ENCODE data around the gene ATP5PB.

Gene ATP5PB

GRCh38 chr1:111499026-111499785 is 49.9 kb downstream of the ATP5PB start:
- peaks cover 3% of the 10 kb centered on the region; the same call in 1 of the 2 replicates for H3F3A ChIP-seq (ENCODE audit: insufficient read depth, low read length)
- no peak overlapping the region for H3K4me2 ChIP-seq (ENCODE audit: low read depth, low read length)
- no peaks in the 10 kb centered on the region for H3K79me2 ChIP-seq (ENCODE audit: low read length)
- no peaks in the 10 kb centered on the region for H4K20me1 ChIP-seq (ENCODE audit: insufficient read depth, low read length)
- TF ChIP-seq EZH2phosphoT487 (IDR thresholded peaks at IDR 0.05; ENCODE audit: low read length) = no peak
- no peak for TF ChIP-seq EZH2 (optimal IDR thresholded peaks at IDR 0.05; ENCODE audit: low read depth, low read length)
- no peak for TF ChIP-seq CTCF (IDR thresholded peaks at IDR 0.05; ENCODE audit: low read length)
- no peaks in the 10 kb centered on the region for H3K36me3 ChIP-seq (replicated peaks; ENCODE audit: insufficient read depth, low read length)
- no peaks in the 10 kb centered on the region for H3K9me2 ChIP-seq (replicated peaks; ENCODE audit: insufficient read depth, low read length)
- no peak overlapping the region for H2AFZ ChIP-seq (ENCODE audit: low read length)
- H3K27me3 ChIP-seq (replicated peaks; ENCODE audit: insufficient read depth, low read length) = no peaks in the 10 kb centered on the region
- H3K9ac ChIP-seq (ENCODE audit: low read length) = no peak overlapping the region
- no peak overlapping the region for H3K27ac ChIP-seq (ENCODE audit: low read length)
- H3K4me3 ChIP-seq (ENCODE audit: low read length) = no peak overlapping the region
- no peak for DNase-seq
- H3K4me1 ChIP-seq (ENCODE audit: low read length) = peaks cover 11% of the 10 kb centered on the region; the same call in 1 of the 2 replicates
- no peaks in the 10 kb centered on the region for H3K9me3 ChIP-seq (replicated peaks; ENCODE audit: insufficient read depth, low read length)

- Histone ChIP-seq H3F3A (ENCODE audit: insufficient read depth, low read length) (peaks cover 6% of the 10 kb centered on the region; the same call in 1 of the 2 replicates), H3K79me2 (ENCODE audit: low read length) (no peaks in the 10 kb centered on the region), H3K27me3 (replicated peaks; ENCODE audit: insufficient read depth, low read length) (no peaks in the 10 kb centered on the region), H3K4me1 (ENCODE audit: low read length) (peaks cover 23% of the 10 kb centered on the region), H3K4me3 (ENCODE audit: low read length) (no peak overlapping the region), H3K36me3 (replicated peaks; ENCODE audit: insufficient read depth, low read length) (no peaks in the 10 kb centered on the region), H4K20me1 (ENCODE audit: insufficient read depth, low read length) (no peaks in the 10 kb centered on the region), H3K9me3 (replicated peaks; ENCODE audit: insufficient read depth, low read length) (no peaks in the 10 kb centered on the region), H3K9me2 (replicated peaks; ENCODE audit: insufficient read depth, low read length) (no peaks in the 10 kb centered on the region), H2AFZ (ENCODE audit: low read length) (no peak overlapping the region), H3K27ac (ENCODE audit: low read length) (no peak overlapping the region), H3K4me2 (ENCODE audit: low read depth, low read length) (no peak overlapping the region), H3K9ac (ENCODE audit: low read length) (no peak overlapping the region)
- TF ChIP-seq EZH2 (optimal IDR thresholded peaks at IDR 0.05; ENCODE audit: low read depth, low read length) (no peak), CTCF (IDR thresholded peaks at IDR 0.05; ENCODE audit: low read length) (no peak), EZH2phosphoT487 (IDR thresholded peaks at IDR 0.05; ENCODE audit: low read length) (no peak)
- DNase-seq = no peak
Observed at GRCh38 chr1:111501645-111502044, 52.4 kb downstream of the ATP5PB start.

GRCh38 chr1:111503585-111504060 is 54.4 kb downstream of the ATP5PB start, which contains the start of the genes ADORA3 and TMIGD3:
Gene ADORA3 (minus strand): TSS chr1:111503633. CDS start chr1:111503354, 279 bp downstream.
Gene TMIGD3 (minus strand): TSS chr1:111503633. CDS start chr1:111503354, 279 bp downstream.
- Histone ChIP-seq H3K9ac (ENCODE audit: low read length) (no peak within 1 kb of the TSS), H3K27ac (ENCODE audit: low read length) (no peak within 1 kb of the TSS), H3K4me1 (ENCODE audit: low read length) (peaks cover 29% of the 10 kb centered on the region)

More at GRCh38 chr1:111503585-111504060, 54.4 kb downstream of the ATP5PB start, which contains the start of the genes ADORA3 and TMIGD3:
- H3K4me2 ChIP-seq (ENCODE audit: low read depth, low read length) = no peak within 1 kb of the TSS
- no peaks in the 10 kb centered on the region for H3K36me3 ChIP-seq (replicated peaks; ENCODE audit: insufficient read depth, low read length)
- H4K20me1 ChIP-seq (ENCODE audit: insufficient read depth, low read length) = no peaks in the 10 kb centered on the region
- DNase-seq = no peak
- H3K27me3 ChIP-seq (replicated peaks; ENCODE audit: insufficient read depth, low read length) = no peaks in the 10 kb centered on the region
- no peak within 1 kb of the TSS for H2AFZ ChIP-seq (ENCODE audit: low read length)
- H3K9me2 ChIP-seq (replicated peaks; ENCODE audit: insufficient read depth, low read length) = no peaks in the 10 kb centered on the region
- H3K4me3 ChIP-seq (ENCODE audit: low read length) = no peak within 1 kb of the TSS
- TF ChIP-seq EZH2phosphoT487 (IDR thresholded peaks at IDR 0.05; ENCODE audit: low read length) (no peak), CTCF (IDR thresholded peaks at IDR 0.05; ENCODE audit: low read length) (no peak), EZH2 (optimal IDR thresholded peaks at IDR 0.05; ENCODE audit: low read depth, low read length) (no peak)
- H3F3A ChIP-seq (ENCODE audit: insufficient read depth, low read length) = peaks cover 16% of the 10 kb centered on the region
- H3K9me3 ChIP-seq (replicated peaks; ENCODE audit: insufficient read depth, low read length) = no peaks in the 10 kb centered on the region
- no peaks in the 10 kb centered on the region for H3K79me2 ChIP-seq (ENCODE audit: low read length)
